GM12875 (cell line): ENCODE data around the gene MTG2.

Source experiments
- H3K4me3 ChIP-seq: one replicate; pipeline ENCODE4 v1.5.1; 2011; ENCODE audit warnings: low read depth, low read length, control low read depth
- CTCF ChIP-seq: IDR thresholded peaks from 2 replicates; pipeline ENCODE4 v1.5.1; 2011; ENCODE audit warnings: low read depth, mild to moderate bottlenecking, control low read depth, inconsistent platforms, low read length, moderate library complexity, borderline replicate concordance; ENCODE audit not compliant: insufficient read depth

Gene MTG2

GRCh38 chr20:62248890-62249560 lies 66.2 kb downstream of the MTG2 start:
- no peak overlapping the region for H3K4me3 ChIP-seq
- no peak for TF ChIP-seq CTCF

GRCh38 chr20:62252342-62252966 lies 69.6 kb downstream of the MTG2 start:
- no peak for TF ChIP-seq CTCF
- no peak overlapping the region for H3K4me3 ChIP-seq
